ENCODE measurements around the gene ECHDC1.
"Not testable (repeated sequence)": the region's sequence is repeated elsewhere in the genome, so short reads cannot be mapped to it uniquely, and the experiment has no call there.

ECHDC1 gene

DNA sequence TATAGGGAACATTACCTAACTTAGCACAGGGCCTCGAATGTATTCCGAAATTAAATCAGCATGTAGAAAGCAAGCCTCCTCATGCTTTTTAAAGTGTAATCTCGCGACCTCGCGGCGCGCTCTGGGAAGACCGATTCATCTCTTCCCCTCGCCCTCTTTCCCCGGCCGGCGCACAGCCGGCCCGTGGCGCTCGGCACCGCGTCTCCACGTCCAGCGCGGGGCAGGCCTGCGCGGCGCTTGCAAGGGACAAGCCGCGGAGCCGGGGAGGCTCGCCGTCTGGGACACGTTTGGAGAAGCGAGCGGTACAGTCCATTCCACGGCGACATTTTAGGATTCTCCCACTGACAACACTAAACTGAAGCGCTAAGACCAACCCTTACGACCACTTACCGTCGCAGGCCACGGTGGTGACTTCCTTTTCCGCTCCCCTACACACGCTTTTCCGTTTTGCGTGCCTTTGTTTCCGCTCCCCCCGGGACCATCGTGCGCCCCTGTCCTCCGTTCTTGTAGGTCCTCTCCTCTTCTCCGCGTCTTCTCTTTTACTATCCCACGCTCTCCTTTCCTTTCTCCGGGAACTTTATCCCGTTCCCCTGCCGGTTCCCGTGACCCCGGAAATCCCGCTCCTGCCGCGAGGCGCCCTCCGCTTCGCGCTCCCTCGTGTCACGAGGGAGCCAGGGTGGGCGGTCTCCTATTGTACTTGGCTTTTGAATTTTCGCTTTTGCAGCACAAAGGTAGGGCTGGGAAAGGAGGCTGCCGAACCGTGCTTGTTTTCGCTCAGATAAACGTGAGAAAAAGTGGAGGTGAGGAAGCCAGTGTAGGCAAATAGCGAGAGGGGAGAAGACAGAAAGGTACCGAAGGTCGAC, at the start of gene ECHDC1:
Gene ECHDC1 (minus strand): TSS at position 664 of the 863 bp plus-strand sequence. CDS start 12,581 bp downstream, outside the sequence.
- peak; percentile 57 for DNase-seq (ENCODE audit: low read depth)

DNA sequence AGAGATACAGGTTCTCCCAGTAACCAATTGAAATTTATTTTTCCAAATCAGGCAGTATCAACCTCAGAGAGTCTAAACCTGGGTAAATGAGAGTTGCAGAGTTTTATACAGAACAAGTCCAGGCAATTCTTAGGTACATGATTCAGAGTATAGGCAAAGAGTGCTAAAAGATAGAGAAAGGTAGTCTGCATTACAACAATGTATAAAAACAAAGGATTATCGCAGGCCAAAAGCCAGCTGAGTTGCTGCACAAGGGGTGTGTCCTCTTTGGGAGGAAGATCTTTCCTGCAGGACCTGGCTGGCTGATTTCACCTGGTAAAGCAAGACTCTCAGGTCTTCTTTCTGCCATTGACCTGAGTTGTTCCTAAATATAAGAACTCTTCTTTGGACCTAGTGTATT, 48.9 kb upstream of the ECHDC1 start:
- no peak for DNase-seq (ENCODE audit: low read depth)

GRCh38 chr6:127391094-127391953, 47.9 kb upstream of the ECHDC1 start:
- no peak for DNase-seq (ENCODE audit: low read depth)

DNA sequence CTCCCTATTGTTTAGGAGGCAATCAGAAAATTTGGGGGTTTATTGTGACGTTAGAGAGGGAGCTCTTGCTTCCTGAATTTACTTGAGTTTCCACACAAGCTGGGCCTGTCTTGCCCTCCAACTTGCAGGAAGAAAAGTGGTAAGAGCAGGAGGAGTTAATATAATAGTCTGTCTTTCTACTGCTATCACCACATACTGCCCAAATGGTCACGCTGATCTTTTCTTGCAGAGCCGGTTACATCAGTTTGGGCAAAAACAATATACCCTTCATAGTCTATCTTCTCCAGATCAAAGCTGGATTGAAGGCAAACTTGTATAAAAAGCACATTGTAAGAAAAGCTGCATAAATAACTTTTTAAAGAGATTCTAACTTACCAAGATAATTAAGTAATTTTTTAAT, 46.3 kb upstream of the ECHDC1 start:
- DNase-seq (ENCODE audit: low read depth), result no peak

DNA sequence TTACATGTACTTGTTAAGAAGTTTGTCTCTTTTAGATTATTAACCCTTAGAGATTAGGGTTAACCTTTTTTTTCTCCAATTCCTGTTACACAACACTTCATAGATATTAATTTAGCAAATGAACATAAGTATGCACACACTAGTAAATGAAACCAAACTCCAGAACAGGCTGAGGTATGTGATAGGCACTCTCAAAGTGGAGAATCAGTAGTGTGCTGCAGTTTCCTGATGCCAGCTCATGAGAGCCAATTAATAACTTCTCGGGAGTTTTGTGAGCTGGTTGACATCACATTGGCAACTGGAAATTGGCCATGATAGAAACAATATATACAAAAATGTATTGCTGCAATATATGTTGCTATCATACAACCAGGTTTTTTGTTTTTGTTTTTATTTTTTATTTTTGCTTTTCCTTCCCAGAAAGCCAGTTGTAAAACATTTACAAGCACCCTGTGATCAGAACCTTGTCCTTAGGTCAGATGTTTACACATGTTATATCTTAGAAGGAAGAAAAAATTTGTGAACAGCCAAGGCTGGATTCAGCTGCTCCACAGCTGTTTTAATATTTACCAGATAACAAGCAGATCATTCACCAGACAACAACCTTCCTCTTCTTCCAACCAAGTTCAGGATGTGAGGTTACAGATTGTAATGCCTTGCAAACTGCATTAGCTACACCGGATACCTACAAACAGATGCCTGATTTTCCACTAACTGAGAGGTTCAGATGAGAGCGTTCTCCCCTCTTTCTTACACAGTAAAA, 42.4 kb upstream of the ECHDC1 start:
- DNase-seq (ENCODE audit: low read depth), result no peak

GRCh38 chr6:127384848-127385247, 41.4 kb upstream of the ECHDC1 start:
- not testable (repeated sequence) for DNase-seq (ENCODE audit: low read depth)

DNA sequence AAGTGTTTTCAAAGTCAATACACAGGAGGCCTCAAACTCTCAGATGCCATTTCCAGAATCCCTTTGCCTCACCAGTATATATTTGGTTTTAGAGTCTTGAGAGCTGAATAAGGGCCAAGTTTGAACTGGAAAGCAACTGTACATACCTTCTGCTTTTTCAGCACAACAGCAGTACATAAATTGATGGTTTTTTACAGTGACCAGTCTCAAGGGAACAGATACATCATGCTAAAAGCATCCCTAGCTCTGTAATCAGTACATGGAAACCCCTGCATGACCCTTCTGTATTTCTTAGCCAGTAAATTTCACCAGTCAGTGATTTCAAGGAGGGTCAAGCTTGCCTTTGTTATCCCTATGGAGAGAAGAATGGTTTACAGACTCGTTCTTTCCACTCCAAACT, 40.6 kb upstream of the ECHDC1 start:
- DNase-seq (ENCODE audit: low read depth), result no peak

GRCh38 chr6:127382413-127382812, 39.0 kb upstream of the ECHDC1 start:
- DNase-seq (ENCODE audit: low read depth), result no peak

DNA sequence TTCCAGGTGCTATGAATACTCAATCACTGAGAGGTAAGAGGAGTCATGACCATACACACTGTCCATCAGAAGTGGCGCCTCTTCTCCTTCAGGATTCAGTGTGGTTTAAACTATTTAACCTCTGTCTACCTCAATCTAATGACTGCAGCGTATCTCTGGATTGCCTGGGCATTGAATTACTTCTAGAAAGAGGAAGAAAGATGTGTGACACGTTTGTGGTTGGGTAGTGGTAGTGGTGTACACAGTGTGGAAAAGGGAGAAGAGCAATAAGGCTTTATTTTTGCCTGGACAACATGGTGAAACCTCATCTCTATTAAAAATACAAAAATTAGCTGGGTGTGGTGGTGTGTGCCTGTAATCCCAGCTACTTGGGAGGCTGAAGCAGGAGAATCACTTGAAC, 38.0 kb upstream of the ECHDC1 start:
- DNase-seq (ENCODE audit: low read depth), result no peak

DNA sequence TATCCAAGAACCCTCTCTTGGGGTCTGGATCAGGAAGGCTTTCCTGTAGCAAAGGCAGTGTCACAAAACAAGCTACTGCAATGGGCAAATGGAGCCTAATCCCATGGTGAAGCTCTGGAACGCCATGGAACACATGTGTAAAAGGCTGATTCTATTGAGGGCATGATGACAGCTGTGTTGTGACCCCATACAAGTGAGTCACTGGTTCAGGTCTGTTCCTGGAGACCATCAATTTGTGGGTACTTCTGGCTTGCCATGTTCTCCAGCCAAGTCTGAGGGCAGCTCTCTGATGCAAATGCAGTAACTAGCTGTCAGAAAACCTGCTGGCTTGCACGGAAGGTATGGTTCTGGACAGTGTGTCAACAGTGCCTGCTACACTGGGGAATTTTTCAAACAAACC, 33.3 kb upstream of the ECHDC1 start:
- DNase-seq (ENCODE audit: low read depth), result no peak

- no peak for DNase-seq (ENCODE audit: low read depth)
These were observed 23.6 kb upstream of the ECHDC1 start for GRCh38 chr6:127367023-127367375.

GRCh38 chr6:127366282-127367022, 23.0 kb upstream of the ECHDC1 start:
- DNase-seq (ENCODE audit: low read depth), result no peak

GRCh38 chr6:127365874-127366273, 22.5 kb upstream of the ECHDC1 start:
- DNase-seq (ENCODE audit: low read depth), result no peak

DNA sequence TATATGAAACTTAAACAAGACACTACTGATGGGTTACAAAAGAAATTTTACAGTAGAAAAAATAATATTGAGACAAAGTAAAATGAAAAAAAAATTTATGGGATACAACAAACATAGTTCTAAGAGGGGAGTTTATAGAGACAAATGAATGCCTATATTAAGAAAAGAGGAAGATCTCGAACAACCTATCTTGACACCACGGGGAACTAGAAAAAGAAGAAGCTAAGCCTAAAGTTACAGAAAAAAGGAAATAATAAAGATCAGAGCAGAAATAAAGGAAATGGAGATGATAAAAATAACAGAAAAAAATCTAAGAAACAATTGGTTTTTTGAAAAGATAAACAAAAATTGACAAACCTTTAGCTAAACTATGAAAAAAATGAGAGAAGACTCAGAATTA, 9.1 kb upstream of the ECHDC1 start:
- no peak for DNase-seq (ENCODE audit: low read depth)

DNA sequence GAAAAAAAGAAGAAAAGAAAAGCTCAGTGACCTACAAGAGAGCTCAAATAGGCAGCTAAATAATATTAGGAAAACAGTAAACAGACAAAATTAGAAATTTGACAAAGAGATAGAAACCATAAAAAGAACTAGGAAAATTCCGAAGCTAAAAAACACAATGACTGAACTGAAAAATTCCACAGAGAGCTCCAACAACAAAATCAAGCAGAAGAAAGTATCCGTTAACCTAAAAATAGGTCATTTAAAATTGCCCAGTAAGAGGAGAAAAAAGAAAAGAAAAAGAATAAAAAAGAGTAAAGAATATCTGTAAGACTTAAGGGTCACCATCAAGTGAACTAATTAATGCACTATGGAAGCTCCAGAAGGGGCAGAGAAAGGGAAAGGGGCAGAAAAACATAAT, 6.6 kb upstream of the ECHDC1 start:
- DNase-seq (ENCODE audit: low read depth), result no peak

DNA sequence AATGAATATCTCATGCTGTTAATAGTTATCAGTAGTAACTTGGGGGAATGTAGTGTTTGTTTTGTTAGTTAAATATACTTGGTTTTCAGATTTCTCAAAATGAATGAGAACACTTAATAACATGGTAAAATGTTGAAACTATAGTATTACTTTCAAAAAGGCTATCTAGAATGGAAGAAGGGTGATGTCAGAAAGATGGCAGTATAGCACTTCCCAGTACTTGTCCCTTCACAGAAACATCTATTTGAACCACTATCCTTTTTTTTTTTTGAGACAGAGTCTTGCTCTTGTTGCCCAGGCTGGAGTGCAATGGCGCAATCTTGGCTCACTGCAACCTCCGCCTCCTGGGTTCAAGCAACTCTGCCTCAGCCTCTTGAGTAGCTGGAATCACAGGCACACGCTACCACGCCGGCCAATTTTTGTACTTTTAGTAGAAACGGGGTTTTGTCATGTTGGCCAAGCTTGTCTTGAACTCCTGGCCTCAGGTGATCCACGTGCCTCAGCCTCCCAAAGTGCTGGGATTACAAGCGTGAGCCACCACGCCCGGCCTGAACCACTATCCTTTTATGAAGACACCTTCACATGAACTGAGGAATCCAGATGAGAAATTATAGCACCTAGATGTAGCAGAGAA, 4.7 kb upstream of the ECHDC1 start:
- no peak for DNase-seq (ENCODE audit: low read depth)

- DNase-seq (ENCODE audit: low read depth), result no peak
These were observed 3.8 kb upstream of the ECHDC1 start for GRCh38 chr6:127347178-127347577.

DNA sequence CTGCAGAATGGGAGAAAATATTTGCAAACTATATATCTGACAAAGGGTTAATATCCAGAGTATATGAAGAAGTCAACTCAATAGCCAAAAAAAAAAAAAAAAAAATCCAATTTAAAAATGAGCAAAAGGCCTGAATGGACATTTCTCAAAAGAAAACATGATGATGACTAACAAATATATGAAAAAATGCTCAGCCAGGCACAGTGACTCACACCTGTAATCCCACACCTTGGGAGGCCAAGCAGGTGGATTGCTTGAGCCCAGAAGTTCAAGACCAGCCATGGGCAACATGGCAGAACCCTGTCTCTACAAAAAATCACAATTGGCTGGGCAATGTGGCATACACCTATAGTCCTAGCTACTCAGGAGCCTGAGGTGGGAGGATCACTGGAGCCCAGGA, 2.1 kb upstream of the ECHDC1 start:
- no peak for DNase-seq (ENCODE audit: low read depth)

DNA sequence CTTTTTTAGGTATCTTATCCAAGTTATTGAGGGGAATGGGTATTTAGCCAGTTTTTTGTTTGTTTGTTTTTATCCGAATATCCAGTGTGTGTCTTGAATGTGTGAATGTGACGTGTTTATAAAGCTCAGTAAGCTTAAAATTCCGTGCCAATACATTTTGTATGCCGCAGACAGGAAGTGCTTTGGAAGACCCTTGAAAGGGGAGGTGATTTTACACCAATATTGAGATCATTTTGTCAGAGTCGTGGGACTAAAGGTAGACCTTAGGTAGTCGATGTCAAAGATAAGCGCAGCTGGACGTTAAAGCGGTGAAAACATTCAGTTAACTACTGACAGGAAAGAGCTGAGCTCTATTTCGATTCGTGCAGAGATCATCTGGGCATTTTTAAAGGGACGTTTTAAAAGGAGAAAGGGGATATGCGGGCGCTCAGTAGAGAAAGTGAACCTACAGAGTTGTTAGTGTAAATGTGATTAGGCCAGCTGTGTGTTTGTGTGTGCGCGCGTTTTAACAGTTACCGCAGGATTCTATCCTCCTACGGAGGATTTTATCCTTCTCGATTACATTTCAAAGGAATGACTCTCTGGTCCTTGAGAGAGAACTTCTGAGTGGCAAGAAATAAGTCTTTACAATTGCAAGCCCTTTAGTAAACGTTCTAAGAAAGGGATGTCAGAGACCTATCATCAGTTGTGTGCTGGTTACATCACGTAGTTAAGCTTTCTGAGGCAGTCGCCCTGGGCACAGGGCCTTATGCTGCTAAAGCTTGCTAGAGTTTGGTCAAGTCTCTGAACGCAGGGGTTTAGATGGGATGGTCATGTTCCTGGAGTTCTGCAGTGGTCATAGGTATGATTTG, 625 bp upstream of the ECHDC1 start:
- no peak for DNase-seq (ENCODE audit: low read depth)

GRCh38 chr6:127342296-127342945, 988 bp downstream of the ECHDC1 start:
- DNase-seq (ENCODE audit: low read depth), result no peak
